C4-2B (cell line): ENCODE results near the gene GPR157.

ENCODE experiments used
- ZFX ChIP-seq: fragments of 450-650 bp; IDR thresholded peaks from 2 replicates; pipeline ENCODE4 v1.6.1; 2017
- TF ChIP-seq, protein P1 (sequence below): fragments of 450-650 bp; conservative IDR thresholded peaks from 2 replicates; pipeline ENCODE4 v1.5.1; 2017; ENCODE audit warnings: mild to moderate bottlenecking

DNA sequence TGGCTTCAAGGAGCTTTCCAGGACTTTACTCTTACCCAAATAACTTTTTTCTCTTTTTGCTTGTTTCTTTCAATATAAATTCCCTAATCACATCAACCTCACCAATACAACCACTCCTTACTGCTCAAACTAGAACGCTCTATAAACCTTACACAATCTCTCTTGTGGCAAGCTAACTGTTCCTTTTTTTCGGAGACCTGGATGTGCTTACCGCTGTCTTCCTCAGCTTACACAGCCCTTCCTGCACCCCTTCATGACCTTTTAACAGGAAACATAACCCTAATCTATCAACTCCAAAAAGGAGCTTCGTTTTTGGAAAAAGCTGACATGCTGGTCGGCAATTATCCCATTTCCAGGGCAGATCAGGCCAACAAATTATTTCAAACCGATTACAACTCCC is 35.3 kb downstream of the GPR157 start:
- TF ChIP-seq, protein P1, sequence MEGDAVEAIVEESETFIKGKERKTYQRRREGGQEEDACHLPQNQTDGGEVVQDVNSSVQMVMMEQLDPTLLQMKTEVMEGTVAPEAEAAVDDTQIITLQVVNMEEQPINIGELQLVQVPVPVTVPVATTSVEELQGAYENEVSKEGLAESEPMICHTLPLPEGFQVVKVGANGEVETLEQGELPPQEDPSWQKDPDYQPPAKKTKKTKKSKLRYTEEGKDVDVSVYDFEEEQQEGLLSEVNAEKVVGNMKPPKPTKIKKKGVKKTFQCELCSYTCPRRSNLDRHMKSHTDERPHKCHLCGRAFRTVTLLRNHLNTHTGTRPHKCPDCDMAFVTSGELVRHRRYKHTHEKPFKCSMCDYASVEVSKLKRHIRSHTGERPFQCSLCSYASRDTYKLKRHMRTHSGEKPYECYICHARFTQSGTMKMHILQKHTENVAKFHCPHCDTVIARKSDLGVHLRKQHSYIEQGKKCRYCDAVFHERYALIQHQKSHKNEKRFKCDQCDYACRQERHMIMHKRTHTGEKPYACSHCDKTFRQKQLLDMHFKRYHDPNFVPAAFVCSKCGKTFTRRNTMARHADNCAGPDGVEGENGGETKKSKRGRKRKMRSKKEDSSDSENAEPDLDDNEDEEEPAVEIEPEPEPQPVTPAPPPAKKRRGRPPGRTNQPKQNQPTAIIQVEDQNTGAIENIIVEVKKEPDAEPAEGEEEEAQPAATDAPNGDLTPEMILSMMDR: no peak
- TF ChIP-seq ZFX: no peak
